Prostate gland (tissue), 2 donors: ENCODE results near the gene ARHGAP27. TPM values are rescaled to one million over a fixed set of nuclear protein-coding genes. Genes with fewer than 3 reads are reported as not detected.

Experiments
- DNase-seq: peaks from one replicate; pipeline ENCODE4 v3.0.0-alpha.2; 2019; ENCODE audit warnings: low spot score
- H3K27ac ChIP-seq, 2 donors: fragments of 200-600 bp; sonication (generic); 2 replicates each; pipeline ENCODE4 v1.5.1; 2017 to 2019
- H3K27me3 ChIP-seq: fragments of 200-600 bp; sonication (generic); replicated peaks from 2 replicates; pipeline ENCODE4 v1.5.1; 2019; ENCODE audit not compliant: insufficient read depth
- H3K36me3 ChIP-seq, 2 donors: fragments of 200-600 bp; sonication (generic); 1 replicate in 1 of 2; 2 replicates in 1 of 2; pipeline versions ENCODE4 v1.5.1 to v1.8.1; 2017 to 2019
- H3K4me1 ChIP-seq: fragments of 200-600 bp; sonication (generic); replicated peaks from 2 replicates; pipeline ENCODE4 v1.5.1; 2019
- H3K4me3 ChIP-seq, 2 donors: fragments of 200-600 bp; sonication (generic); 2 replicates each; pipeline ENCODE4 v1.5.1; 2017 to 2019
- H3K9me3 ChIP-seq: fragments of 200-600 bp; sonication (generic); 2 replicates; pipeline ENCODE4 v1.5.1; 2017
- CTCF ChIP-seq, 4 experiments: fragments of 200-600 bp in 2 of 4; fragments of 450-650 bp in 2 of 4; sonication (generic) in 2 of 4; IDR thresholded peaks; 1 replicate in 3 of 4; 2 replicates in 1 of 4; pipeline ENCODE4 v1.5.1; 2016 to 2019; ENCODE audit warnings: antibody characterized with exemption in 4 of 4, mild to moderate bottlenecking in 2 of 4, moderate library complexity in 2 of 4
- POLR2A ChIP-seq: fragments of 450-650 bp; IDR thresholded peaks from one replicate; pipeline ENCODE4 v1.6.1; 2016; ENCODE audit warnings: antibody characterized with exemption, mild to moderate bottlenecking
- POLR2AphosphoS5 ChIP-seq: sonication (generic); formaldehyde crosslinking; IDR thresholded peaks from one replicate; pipeline ENCODE4 v1.6.1; 2017; ENCODE audit warnings: antibody characterized with exemption
- WGBS: methylation state at CpG from one replicate; pipeline ENCODE4 v1.1.5; 2018; 5-methylcytosine and 5-hydroxymethylcytosine counted together
- intact Hi-C: fragments of 100-400 bp; cut with DNase I; formaldehyde crosslinking; loops from one replicate; pipeline ENCODE4 v1.14.2; 2022
- total RNA-seq, 2 donors: library from RNA; depleted of rRNA; stranded (reverse); fragments of >200 nt; gene quantifications; one replicate each; pipeline ENCODE4 v1.1.0, GENCODE V29; 2016

The ARHGAP27 gene
- total RNA-seq, 2 donors from 2014 or later, result 37.9 to 39.9 TPM

GRCh38 chr17:45424769-45425124, 7.9 kb downstream of the ARHGAP27 start:
- TF ChIP-seq POLR2AphosphoS5 (no peak), CTCF (IDR thresholded peaks at IDR 0.05) (no peak), POLR2A (no peak)
- no peaks in the 10 kb centered on the region for H3K9me3 ChIP-seq
- DNase-seq, result no peak
- H3K36me3 ChIP-seq, result no peaks in the 10 kb centered on the region
- intact Hi-C loops, result no loop called here
- H3K4me1 ChIP-seq, result no peaks in the 10 kb centered on the region
- WGBS, result 80% methylated on average over 6 of the region's 6 CpGs
- no peaks in the 10 kb centered on the region for H3K27me3 ChIP-seq
- H3K27ac ChIP-seq, result peak overlapping the region; percentile 80 to 83
- H3K4me3 ChIP-seq, result peak overlapping the region; percentile 11 to 35

- TF ChIP-seq CTCF (IDR thresholded peaks at IDR 0.05) (no peak), POLR2AphosphoS5 (no peak)
- Histone ChIP-seq H3K27ac (peak overlapping the region in 1 of 2 donors; percentile 80), H3K9me3 (no peaks in the 10 kb centered on the region), H3K27me3 (no peaks in the 10 kb centered on the region), H3K4me1 (no peaks in the 10 kb centered on the region), H3K4me3 (peak overlapping the region in 1 of 2 donors; percentile 35), H3K36me3 (no peaks in the 10 kb centered on the region)
- intact Hi-C loops, result no loop called here
- 38% methylated on average over 1 of the region's 1 CpG for WGBS
- no peak for DNase-seq
Observed at GRCh38 chr17:45423975-45424335, 8.7 kb downstream of the ARHGAP27 start.

GRCh38 chr17:45423304-45423974, 9.2 kb downstream of the ARHGAP27 start:
- Histone ChIP-seq H3K4me1 (no peaks in the 10 kb centered on the region), H3K27ac (peak overlapping the region in 1 of 2 donors; percentile 80), H3K27me3 (no peaks in the 10 kb centered on the region), H3K36me3 (no peaks in the 10 kb centered on the region), H3K4me3 (no peak overlapping the region), H3K9me3 (no peaks in the 10 kb centered on the region)
- no peak for TF ChIP-seq POLR2AphosphoS5
- no peak for TF ChIP-seq POLR2A
- TF ChIP-seq CTCF (IDR thresholded peaks at IDR 0.05), result no peak
- WGBS, result 64% methylated on average over 8 of the region's 8 CpGs
- no peak for DNase-seq
- intact Hi-C loops, result no loop called here

- H3K27ac ChIP-seq, result no peak overlapping the region
- H3K9me3 ChIP-seq, result no peaks in the 10 kb centered on the region
- intact Hi-C loops, result no loop called here
- no peaks in the 10 kb centered on the region for H3K36me3 ChIP-seq
- TF ChIP-seq CTCF (IDR thresholded peaks at IDR 0.05) (no peak), POLR2A (no peak), POLR2AphosphoS5 (no peak)
- 83% methylated on average over 10 of the region's 10 CpGs for WGBS
- no peak overlapping the region for H3K4me3 ChIP-seq
- no peaks in the 10 kb centered on the region for H3K27me3 ChIP-seq
- peaks cover 7% of the 10 kb centered on the region for H3K4me1 ChIP-seq
- DNase-seq, result no peak
Observed at GRCh38 chr17:45414990-45415881, 17.4 kb downstream of the ARHGAP27 start.
